NB4 (cell line): Measurements from ENCODE around the gene STRIP2.
"Not testable (repeated sequence)": the region's sequence is repeated elsewhere in the genome, so short reads cannot be mapped to it uniquely, and the experiment has no call there.

Experiments
- DNase-seq: peaks from one replicate; pipeline ENCODE4 v3.0.0; 2010; ENCODE audit warnings: low read depth
- H3K4me3 ChIP-seq: one replicate; pipeline ENCODE4 v1.5.1; 2011; ENCODE audit warnings: mild to moderate bottlenecking, low read depth, low read length, moderate library complexity
- CTCF ChIP-seq: IDR thresholded peaks from one replicate; pipeline ENCODE4 v1.5.1; 2012; ENCODE audit warnings: low read depth, low read length
- MAX ChIP-seq: IDR thresholded peaks from 2 replicates; pipeline ENCODE4 v1.6.1; 2011; ENCODE audit warnings: low read depth, low read length
- MYC ChIP-seq: IDR thresholded peaks from 2 replicates; pipeline ENCODE4 v1.6.1; 2011; ENCODE audit warnings: low read depth, low read length
- POLR2A ChIP-seq: IDR thresholded peaks from 2 replicates; pipeline ENCODE4 v1.6.1; 2011; ENCODE audit warnings: mild to moderate bottlenecking; ENCODE audit not compliant: insufficient read length; ENCODE audit errors: extremely low read depth

Gene STRIP2

GRCh38 chr7:129394101-129394500, 40.1 kb upstream of the STRIP2 start:
- no peak for TF ChIP-seq MAX
- no peak for TF ChIP-seq POLR2A
- no peak for TF ChIP-seq CTCF
- TF ChIP-seq MYC: no peak
- no peak for DNase-seq

GRCh38 chr7:129394982-129395914, 39.0 kb upstream of the STRIP2 start:
- no peak overlapping the region for H3K4me3 ChIP-seq
- DNase-seq: no peak
- TF ChIP-seq CTCF (no peak), MYC (no peak), MAX (no peak)

More at GRCh38 chr7:129394101-129394500, 40.1 kb upstream of the STRIP2 start:
- no peak overlapping the region for H3K4me3 ChIP-seq

DNA sequence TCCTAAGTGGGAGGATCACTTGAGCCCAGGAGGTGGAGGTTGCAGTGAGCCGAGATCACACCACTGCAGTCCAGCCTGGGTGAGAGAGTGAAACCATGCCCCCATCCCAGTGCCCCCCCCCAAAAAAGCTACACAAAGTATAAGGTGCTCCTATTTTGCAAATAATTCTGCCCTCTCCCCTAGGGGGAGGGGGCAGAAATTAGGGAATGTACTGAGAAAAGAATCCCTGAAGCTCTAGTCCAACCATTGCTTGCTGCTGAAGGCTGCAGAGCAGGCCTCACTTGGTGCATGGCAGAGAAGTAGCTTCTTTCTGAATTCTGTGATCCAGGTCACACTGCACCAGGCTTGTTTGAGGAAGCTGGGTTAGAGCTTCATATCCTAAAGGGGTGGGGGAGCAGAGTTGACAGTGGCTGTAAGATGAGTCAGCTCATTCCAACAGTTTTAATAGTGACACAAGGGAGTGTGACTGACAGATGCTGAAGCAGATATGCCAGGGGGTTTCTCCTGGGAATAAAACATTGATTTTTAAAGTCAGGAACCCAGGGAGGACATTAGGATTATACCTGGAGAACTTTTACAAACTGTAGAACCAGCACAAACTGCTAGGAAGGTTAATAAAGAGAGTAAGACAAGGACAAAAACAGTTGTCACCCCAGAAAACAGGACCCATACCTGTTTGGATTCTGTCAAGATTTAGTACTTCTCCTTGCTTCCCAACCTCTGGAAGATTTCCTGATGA, 32.8 kb upstream of the STRIP2 start:
- no peak overlapping the region for H3K4me3 ChIP-seq
- peak; percentile 96 for DNase-seq
- TF ChIP-seq MYC: peak; percentile 52
- no peak for TF ChIP-seq CTCF
- no peak; the same call in 1 of the 2 replicates for TF ChIP-seq MAX
- TF ChIP-seq POLR2A: peak; percentile 17

GRCh38 chr7:129401967-129402860, 32.0 kb upstream of the STRIP2 start:
- no peak for TF ChIP-seq POLR2A
- peak; percentile 42 for TF ChIP-seq CTCF
- no peak; the same call in 1 of the 2 replicates for TF ChIP-seq MYC
- TF ChIP-seq MAX: no peak
- DNase-seq: peak; percentile 62

GRCh38 chr7:129405527-129405926, 28.7 kb upstream of the STRIP2 start:
- H3K4me3 ChIP-seq: no peak overlapping the region
- DNase-seq: no peak
- no peak for TF ChIP-seq POLR2A
- TF ChIP-seq CTCF: no peak
- no peak for TF ChIP-seq MAX
- no peak for TF ChIP-seq MYC

More at GRCh38 chr7:129401967-129402860, 32.0 kb upstream of the STRIP2 start:
- H3K4me3 ChIP-seq: no peak overlapping the region

- H3K4me3 ChIP-seq, DNase-seq: not testable (repeated sequence)
These were observed 24.0 kb upstream of the STRIP2 start for GRCh38 chr7:129410238-129410637.
